CD4-positive, alpha-beta T cell treated with Interleukin-6 for 4 hours (primary cell): ENCODE measurements around the gene PROM2.
"Not testable (repeated sequence)": the region's sequence is repeated elsewhere in the genome, so short reads cannot be mapped to it uniquely, and the experiment has no call there.

Experiments used
- DNase-seq: peaks from one replicate; pipeline ENCODE4 v3.0.0-alpha.2; 2020; ENCODE audit warnings: mixed read lengths

Gene PROM2

GRCh38 chr2:95274291-95275150, at the start of gene PROM2:
Gene PROM2 (plus strand): TSS chr2:95274449. CDS start chr2:95274586, 137 bp downstream.
- no peak for DNase-seq

- DNase-seq = no peak
These were observed 48.6 kb upstream of the PROM2 start for GRCh38 chr2:95225658-95226057.

- DNase-seq = peak; percentile 3
These were observed 42.5 kb upstream of the PROM2 start for GRCh38 chr2:95231723-95232122.

- no peak for DNase-seq
These were observed 42.0 kb upstream of the PROM2 start for GRCh38 chr2:95232232-95232631.

GRCh38 chr2:95234286-95234785, 39.9 kb upstream of the PROM2 start:
- DNase-seq = no peak

GRCh38 chr2:95234816-95235215, 39.4 kb upstream of the PROM2 start:
- no peak for DNase-seq

- no peak for DNase-seq
These were observed 36.1 kb upstream of the PROM2 start for GRCh38 chr2:95238131-95238530.

GRCh38 chr2:95240091-95240490, 34.2 kb upstream of the PROM2 start:
- DNase-seq = no peak

- DNase-seq = no peak
These were observed 33.7 kb upstream of the PROM2 start for GRCh38 chr2:95240556-95240955.

GRCh38 chr2:95242084-95242483, 32.2 kb upstream of the PROM2 start:
- DNase-seq = not testable (repeated sequence)

- no peak for DNase-seq
These were observed 16.0 kb upstream of the PROM2 start for GRCh38 chr2:95258271-95258670.

- DNase-seq = no peak
These were observed 13.9 kb upstream of the PROM2 start for GRCh38 chr2:95260028-95261023.

- DNase-seq = no peak
These were observed 12.6 kb upstream of the PROM2 start for GRCh38 chr2:95261602-95262001.

- no peak for DNase-seq
These were observed 11.2 kb upstream of the PROM2 start for GRCh38 chr2:95262896-95263542.

- DNase-seq = no peak
These were observed 9.6 kb upstream of the PROM2 start for GRCh38 chr2:95264624-95265023.

- DNase-seq = no peak
These were observed 9.1 kb upstream of the PROM2 start for GRCh38 chr2:95265182-95265581.

- DNase-seq = no peak
These were observed 7.3 kb upstream of the PROM2 start for GRCh38 chr2:95266781-95267430.

- DNase-seq = no peak
These were observed 6.6 kb upstream of the PROM2 start for GRCh38 chr2:95267458-95268210.

GRCh38 chr2:95268211-95269035, 5.8 kb upstream of the PROM2 start:
- no peak for DNase-seq

GRCh38 chr2:95269036-95269680, 5.1 kb upstream of the PROM2 start:
- DNase-seq = no peak
